Thoracic aorta (tissue), 2 donors: ENCODE results near the gene MOV10L1. TPM values are rescaled to one million over a fixed set of nuclear protein-coding genes. Genes with fewer than 3 reads are reported as not detected.

Experiments used
- ATAC-seq: fragments of 150-250 bp; one replicate; pipeline ENCODE4 v1.8.0; 2017; ENCODE audit warnings: low read depth; ENCODE audit not compliant: insufficient number of reproducible peaks, low FRiP score
- DNase-seq: peaks from one replicate; pipeline ENCODE4 v3.0.0-alpha.2; 2020; ENCODE audit warnings: low spot score
- H3K27ac ChIP-seq, 2 donors: fragments of 200-600 bp; sonication (generic); 1 replicate in 1 of 2; 2 replicates in 1 of 2; pipeline ENCODE4 v1.5.1; 2016; ENCODE audit warnings: mild to moderate bottlenecking in 2 of 2, moderate library complexity in 2 of 2
- H3K27me3 ChIP-seq: fragments of 200-600 bp; sonication (generic); replicated peaks from 2 replicates; pipeline ENCODE4 v1.6.0; 2016; ENCODE audit warnings: mild to moderate bottlenecking; ENCODE audit not compliant: insufficient read depth
- H3K36me3 ChIP-seq: fragments of 200-600 bp; sonication (generic); one replicate; pipeline ENCODE4 v1.5.1; 2016
- H3K4me1 ChIP-seq, 2 donors: fragments of 200-600 bp; sonication (generic); 1 replicate in 1 of 2; 2 replicates in 1 of 2; pipeline versions ENCODE4 v1.5.1 to v1.6.0; 2016; ENCODE audit warnings: low read depth in 2 of 2, mild to moderate bottlenecking in 1 of 2; ENCODE audit not compliant: control insufficient read depth in 1 of 2
- H3K4me3 ChIP-seq: fragments of 200-600 bp; sonication (generic); 2 replicates; pipeline ENCODE4 v1.5.1; 2016; ENCODE audit warnings: mild to moderate bottlenecking
- H3K9me3 ChIP-seq: fragments of 200-600 bp; sonication (generic); 2 replicates; pipeline ENCODE4 v1.5.1; 2016
- total RNA-seq, 2 donors: library from RNA; depleted of rRNA; stranded (reverse); fragments of >200 nt; gene quantifications; one replicate each; pipeline versions ENCODE4 v1.1.0 to v1.2.3, GENCODE V29; 2016
- TF ChIP-seq, protein P1 (sequence below): fragments of 200-600 bp; sonication (generic); IDR thresholded peaks from one replicate; pipeline ENCODE4 v1.5.1; 2019; ENCODE audit warnings: antibody characterized with exemption

MOV10L1 gene
- total RNA-seq, 2 donors from 2014 or later = 4.6 to 7.4 TPM

DNA sequence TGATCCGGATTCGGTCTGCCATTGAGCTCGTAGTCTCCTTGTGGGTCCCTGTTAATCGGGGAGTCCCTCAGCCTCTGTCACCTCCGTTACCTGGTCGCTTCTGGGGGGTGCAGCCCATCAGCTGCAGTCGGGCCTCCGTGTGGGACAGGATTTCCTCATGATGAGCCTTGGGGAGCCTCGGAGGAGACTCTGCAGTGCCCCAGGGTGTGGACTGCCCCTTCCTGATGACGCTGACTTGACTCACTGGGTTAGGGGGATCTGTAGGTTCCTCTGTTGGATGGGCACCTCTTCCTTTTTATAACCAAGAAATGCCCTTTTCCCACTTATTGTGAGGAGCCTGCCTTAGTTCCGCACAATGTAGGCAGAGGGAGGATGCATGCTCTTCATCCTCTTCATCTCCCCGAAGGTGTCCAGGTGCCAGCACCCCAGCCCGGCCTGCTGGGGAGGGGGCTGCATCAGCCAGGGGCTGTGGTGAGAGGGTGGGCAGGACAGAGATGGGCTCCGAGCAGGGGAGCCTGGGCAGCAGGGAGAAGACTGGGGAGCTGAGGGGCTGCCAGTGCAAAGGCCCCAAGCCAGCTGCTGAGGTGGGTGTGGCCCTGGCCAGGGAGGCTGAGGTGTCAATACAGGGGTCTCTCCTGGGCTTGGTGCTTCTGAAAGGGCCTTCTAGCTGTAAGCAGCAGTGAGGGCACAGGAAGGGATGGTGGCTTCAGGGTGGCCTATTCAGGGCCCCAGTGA is 18.2 kb upstream of the MOV10L1 start:
- no peak overlapping the region for H3K4me3 ChIP-seq
- H3K27ac ChIP-seq = no peak overlapping the region
- H3K36me3 ChIP-seq = no peaks in the 10 kb centered on the region
- DNase-seq (no peak), ATAC-seq (no peak)
- no peaks in the 10 kb centered on the region for H3K4me1 ChIP-seq
- TF ChIP-seq, protein P1, sequence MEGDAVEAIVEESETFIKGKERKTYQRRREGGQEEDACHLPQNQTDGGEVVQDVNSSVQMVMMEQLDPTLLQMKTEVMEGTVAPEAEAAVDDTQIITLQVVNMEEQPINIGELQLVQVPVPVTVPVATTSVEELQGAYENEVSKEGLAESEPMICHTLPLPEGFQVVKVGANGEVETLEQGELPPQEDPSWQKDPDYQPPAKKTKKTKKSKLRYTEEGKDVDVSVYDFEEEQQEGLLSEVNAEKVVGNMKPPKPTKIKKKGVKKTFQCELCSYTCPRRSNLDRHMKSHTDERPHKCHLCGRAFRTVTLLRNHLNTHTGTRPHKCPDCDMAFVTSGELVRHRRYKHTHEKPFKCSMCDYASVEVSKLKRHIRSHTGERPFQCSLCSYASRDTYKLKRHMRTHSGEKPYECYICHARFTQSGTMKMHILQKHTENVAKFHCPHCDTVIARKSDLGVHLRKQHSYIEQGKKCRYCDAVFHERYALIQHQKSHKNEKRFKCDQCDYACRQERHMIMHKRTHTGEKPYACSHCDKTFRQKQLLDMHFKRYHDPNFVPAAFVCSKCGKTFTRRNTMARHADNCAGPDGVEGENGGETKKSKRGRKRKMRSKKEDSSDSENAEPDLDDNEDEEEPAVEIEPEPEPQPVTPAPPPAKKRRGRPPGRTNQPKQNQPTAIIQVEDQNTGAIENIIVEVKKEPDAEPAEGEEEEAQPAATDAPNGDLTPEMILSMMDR = no peak
- H3K27me3 ChIP-seq = no peaks in the 10 kb centered on the region
- H3K9me3 ChIP-seq = no peaks in the 10 kb centered on the region

DNA sequence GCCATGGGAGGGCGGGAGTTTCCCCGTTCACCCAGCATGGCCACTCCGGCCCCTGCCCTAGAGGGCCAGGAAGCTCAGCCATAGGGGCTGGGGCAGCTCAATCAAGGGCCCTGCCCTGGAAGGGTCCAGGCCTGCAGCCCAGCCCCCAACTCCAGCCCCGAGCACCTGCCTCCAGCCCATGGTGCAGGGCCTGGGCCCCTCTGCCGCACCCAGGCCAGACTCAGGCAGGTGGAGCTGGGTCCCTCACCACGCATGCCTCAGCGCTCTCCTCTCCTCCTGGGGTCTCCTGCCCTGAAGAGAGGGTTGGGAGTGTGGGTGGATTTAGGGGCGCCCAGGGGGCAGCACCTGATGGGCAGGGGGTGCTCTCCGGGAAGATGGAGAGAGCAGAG is 17.6 kb upstream of the MOV10L1 start:
- DNase-seq (no peak), ATAC-seq (no peak)
- H3K9me3 ChIP-seq = no peaks in the 10 kb centered on the region
- H3K4me1 ChIP-seq = no peaks in the 10 kb centered on the region
- no peak overlapping the region for H3K4me3 ChIP-seq
- no peaks in the 10 kb centered on the region for H3K27me3 ChIP-seq
- no peak overlapping the region for H3K27ac ChIP-seq
- TF ChIP-seq, protein P1 = no peak
- H3K36me3 ChIP-seq = no peaks in the 10 kb centered on the region

DNA sequence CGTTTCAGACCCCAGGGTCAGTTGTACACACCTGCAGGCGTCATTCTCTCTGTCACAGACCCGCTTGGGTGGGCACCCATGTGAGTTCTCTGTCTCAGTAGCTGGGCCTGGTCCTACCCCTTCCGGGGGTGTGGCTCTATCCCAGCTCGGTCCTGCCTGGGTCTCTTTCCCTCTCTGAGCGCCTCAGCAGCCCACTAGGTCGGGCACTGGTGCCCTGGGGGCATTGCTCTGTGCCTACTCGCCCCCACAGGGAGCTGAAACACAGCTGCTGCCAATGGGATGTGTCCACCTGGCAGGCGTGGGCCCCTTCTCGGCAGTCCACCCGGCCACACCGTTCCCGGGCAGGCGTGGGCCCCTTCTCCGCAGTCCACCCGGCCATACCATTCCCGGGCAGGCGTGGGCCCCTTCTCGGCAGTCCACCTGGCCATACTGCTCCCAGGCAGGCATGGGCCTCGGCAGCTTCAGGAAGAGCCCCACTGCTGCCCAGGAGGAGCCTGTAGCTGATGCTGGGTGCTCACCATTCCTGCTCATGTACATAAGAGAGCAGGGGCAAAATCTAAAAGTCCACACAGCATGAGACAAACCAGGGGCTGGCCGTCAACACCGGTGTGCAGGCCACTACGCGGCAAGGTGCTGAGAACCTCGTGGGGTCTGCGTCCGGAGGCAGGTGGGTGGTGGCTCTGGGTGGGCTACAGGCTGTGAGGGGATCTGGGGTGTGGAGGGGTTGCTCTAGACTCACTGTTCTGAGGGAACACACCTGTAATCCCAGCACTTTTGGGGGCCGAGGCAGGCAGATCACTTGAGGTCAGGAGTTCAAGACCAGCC is 16.9 kb upstream of the MOV10L1 start:
- Histone ChIP-seq H3K27me3 (no peaks in the 10 kb centered on the region), H3K9me3 (no peaks in the 10 kb centered on the region), H3K36me3 (no peaks in the 10 kb centered on the region), H3K4me3 (no peak overlapping the region), H3K27ac (no peak overlapping the region), H3K4me1 (no peaks in the 10 kb centered on the region)
- no peak for DNase-seq
- TF ChIP-seq, protein P1 = no peak
- ATAC-seq = no peak

DNA sequence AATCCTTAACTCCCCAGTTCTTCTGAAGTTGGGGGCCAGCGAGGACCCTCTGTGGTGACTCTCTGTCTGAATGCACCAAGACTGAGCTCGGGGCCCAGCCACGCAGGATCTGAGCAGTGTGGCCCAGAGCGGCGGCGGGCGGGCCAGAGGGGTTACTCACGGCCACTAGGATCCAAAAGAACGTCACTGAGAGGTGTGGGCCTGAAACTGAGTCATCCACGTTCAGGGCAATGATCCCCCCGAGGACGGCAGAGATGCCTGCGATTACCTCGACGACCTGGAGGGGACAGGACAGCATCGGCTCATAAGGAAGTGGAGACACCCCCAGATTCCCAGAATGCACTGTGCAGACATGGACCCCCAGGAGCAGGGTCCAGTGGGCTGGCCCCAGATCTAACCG is 15.8 kb upstream of the MOV10L1 start:
- ATAC-seq = no peak
- H3K4me1 ChIP-seq = no peaks in the 10 kb centered on the region
- TF ChIP-seq, protein P1 = no peak
- no peaks in the 10 kb centered on the region for H3K9me3 ChIP-seq
- no peak overlapping the region for H3K27ac ChIP-seq
- DNase-seq = no peak
- no peaks in the 10 kb centered on the region for H3K27me3 ChIP-seq
- H3K4me3 ChIP-seq = no peak overlapping the region
- H3K36me3 ChIP-seq = no peaks in the 10 kb centered on the region
